NCI-H1930 (cell line): Measurements from ENCODE around the gene ETFB.

ENCODE experiments used
- DNase-seq, 2 experiments: peaks; one replicate each; lab custom pipeline; 2025; lab: John Stamatoyannopoulos, UW

The ETFB gene

DNA sequence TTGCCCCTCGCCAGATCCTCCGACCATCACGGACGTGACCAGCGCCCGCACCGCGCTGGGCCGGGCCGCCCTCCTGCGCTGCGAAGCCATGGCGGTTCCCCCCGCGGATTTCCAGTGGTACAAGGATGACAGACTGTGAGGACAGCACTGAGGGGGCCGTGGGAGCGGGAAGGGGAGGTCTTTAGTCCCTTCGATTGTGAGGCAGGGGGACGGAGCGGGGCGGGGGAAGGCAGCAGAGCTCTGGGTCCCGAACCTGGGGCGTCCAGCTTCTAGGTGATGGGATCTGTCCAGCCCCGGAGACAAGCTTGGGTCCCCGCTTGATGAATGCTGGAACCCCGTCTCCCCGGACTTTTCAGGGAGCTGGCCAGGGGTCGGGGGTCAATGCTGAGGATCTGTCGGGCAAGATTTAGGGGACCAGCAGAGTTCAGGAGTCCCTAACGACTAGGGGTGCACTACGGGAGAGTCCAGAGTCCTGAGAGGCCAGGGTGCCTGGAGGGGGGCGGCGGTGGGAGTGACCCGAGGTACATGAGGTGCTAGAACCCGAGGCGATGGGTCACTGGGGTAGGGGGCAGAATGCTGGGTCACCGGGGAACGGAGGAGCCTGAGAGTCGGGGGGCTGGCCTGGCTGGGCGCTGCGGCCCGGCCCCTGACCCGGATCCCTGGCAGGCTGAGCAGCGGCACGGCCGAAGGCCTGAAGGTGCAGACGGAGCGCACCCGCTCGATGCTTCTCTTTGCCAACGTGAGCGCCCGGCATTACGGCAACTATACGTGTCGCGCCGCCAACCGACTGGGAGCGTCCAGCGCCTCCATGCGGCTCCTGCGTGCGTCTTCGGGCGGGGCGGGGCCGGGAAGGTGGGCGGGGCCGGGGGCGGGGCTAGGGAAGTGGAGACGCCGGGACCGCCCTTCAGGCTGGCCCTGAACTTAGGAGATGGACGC, 38.9 kb downstream of the ETFB start:
- DNase-seq: peak; percentile 60 to 78

GRCh38 chr19:51326216-51327065, 39.7 kb downstream of the ETFB start:
- DNase-seq: no peak

- no peak for DNase-seq
These were observed 40.8 kb downstream of the ETFB start for GRCh38 chr19:51325161-51325976.

- no peak for DNase-seq
These were observed 42.1 kb downstream of the ETFB start for GRCh38 chr19:51324167-51324481.

GRCh38 chr19:51323481-51324166, 42.6 kb downstream of the ETFB start:
- no peak for DNase-seq

DNA sequence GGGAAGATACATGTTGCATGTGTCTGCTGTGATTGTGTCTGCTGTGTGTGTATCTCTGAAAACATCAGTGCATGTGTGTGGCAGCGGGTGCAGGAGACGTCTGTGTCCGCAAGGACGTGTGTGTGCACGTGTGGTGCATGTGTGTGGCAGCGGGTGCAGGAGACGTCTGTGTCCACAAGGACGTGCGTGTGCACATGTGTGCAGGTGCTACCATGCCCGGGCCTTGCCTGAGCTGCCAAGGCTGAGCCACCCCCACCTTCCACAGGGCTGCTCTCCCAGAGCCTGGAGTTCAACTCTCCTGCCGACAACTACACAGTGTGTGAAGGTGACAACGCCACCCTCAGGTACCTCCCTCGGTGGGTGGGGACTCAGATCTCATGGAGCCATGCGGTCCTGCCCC, 44.4 kb downstream of the ETFB start:
- no peak for DNase-seq

DNA sequence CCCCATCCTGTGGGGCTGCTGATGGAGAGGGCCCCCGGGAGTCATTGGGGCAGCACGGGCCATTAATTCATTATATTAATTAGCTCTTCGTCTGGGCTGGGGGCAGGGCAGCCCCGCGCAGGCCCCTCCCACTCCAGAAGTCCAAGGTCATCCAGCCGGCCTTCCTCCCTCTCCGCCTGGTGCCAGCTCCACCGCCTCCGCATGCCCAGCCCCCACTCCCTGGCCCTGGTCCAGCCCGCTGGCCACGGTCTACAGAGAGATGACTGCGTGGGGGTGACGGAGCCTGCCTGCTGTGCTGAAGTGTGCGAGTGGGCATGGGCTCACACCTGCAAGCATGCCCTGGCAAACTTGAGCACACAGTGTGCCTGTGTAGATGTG, 45.9 kb downstream of the ETFB start:
- no peak for DNase-seq

- no peak for DNase-seq
These were observed 46.4 kb downstream of the ETFB start for GRCh38 chr19:51319649-51320279.

- no peak for DNase-seq
These were observed 47.2 kb downstream of the ETFB start for GRCh38 chr19:51318687-51319648.

DNA sequence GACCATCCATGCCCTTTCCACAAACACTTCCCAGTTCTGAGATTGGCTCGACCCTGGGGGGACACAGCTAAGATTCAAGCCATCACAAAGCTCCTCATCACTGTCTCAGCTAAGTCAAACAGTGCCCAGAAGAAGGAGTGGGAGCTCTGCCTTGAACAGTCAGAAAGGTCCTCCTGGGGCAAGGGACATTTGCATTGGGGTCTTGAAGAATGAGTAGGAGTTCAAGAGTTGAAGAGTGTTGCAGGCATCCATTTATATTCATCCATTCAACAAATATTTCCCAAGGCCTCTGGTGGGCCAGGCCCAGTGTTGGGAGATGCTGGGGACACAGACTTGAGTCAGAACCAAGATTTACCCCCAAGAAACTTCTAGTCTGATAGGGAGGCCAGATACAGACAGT, 48.2 kb downstream of the ETFB start:
- DNase-seq: no peak

DNA sequence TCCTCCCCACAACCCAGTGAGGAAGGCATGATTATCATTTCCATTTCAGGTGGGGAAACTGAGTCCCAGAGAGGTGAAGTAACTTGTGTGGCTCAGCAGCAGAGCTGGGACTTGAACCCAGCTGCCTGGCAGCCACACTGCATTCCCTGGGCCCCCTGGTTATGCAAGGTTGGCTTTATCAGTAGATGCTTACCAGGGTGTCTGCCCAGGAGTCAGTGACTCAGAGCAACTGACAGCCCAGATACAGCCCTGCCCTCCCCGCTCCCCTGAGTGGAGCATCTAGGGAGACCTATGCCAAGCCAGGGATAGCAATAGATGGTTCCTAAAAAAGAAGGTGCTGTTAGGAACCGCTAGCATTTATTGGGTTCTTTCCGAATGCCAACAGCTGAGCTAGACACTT, 48.8 kb downstream of the ETFB start:
- DNase-seq: no peak

GRCh38 chr19:51316688-51317087, 49.5 kb downstream of the ETFB start:
- no peak for DNase-seq

- peak; percentile 20 to 39 for DNase-seq
These were observed 54.6 kb downstream of the ETFB start, which contains the start of gene IGLON5 for GRCh38 chr19:51311351-51312257. TSS of gene IGLON5 (plus strand) at chr19:51311644. CDS start at chr19:51311848, 204 bp downstream.

- no peak for DNase-seq
These were observed 60.7 kb downstream of the ETFB start for GRCh38 chr19:51305479-51305878.

DNA sequence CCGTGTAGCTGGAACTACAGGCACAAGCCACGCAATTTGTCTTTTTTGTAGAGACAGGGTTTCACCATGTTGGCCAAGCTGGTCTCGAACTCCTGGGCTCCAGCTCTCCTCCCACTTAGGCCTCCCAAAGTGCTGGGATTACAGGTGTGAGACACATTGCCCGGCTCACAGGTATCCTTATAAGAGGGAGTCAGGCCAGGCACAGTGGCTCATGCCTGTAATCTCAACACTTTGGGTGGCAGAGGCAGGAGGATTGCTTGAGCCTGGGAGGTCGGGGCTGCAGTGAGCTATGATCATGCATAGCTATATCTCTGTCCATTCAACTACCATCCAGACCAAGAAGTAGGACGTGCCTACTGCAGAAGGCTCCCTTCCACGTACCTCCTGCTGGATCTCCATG, 64.9 kb downstream of the ETFB start:
- no peak for DNase-seq

DNA sequence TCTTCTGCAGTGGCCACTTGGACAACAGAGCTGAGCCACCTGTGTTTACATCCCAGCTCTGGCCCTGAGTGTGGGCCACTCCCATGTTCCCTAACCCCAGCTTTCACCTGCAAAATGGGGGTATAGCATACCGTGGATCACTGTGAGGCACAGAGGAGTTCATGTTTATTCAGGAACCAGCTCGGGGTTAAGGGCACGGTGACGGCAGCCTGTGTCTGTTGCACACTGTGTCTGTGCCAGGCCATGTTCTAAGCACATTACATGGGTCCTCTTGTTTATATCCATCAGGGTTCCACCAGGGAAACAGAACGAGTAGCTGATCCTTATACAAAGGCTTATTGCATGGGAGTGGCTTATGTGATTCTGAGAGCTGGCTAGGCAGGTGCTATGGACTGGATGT, 68.8 kb downstream of the ETFB start:
- no peak for DNase-seq

- no peak for DNase-seq
These were observed 69.7 kb downstream of the ETFB start for GRCh38 chr19:51296336-51297093.
